ENCODE measurements around the gene RASGEF1B.

The RASGEF1B gene

GRCh38 chr4:81378386-81378785 lies 93.3 kb downstream of the RASGEF1B start:
- no peak for DNase-seq

DNA sequence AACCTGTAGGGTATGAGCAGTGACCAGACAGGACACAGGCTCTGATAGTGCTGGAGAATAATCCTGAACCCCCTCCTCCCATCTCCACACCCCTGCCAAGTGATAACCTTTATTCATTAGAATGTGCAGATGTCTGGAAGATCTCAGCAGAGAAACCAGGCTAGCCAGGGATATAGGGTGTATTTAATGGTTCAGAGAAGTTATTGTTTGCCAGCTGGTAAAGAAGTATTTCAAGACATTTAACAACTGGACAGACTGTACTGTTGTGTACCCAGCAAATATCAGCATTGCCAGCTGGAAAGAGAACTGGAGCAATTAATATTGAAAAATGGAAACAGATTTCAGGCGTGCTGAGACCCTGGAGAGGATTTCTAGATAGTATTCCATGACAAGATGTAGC lies 94.5 kb downstream of the RASGEF1B start:
- no peak for DNase-seq

- no peak for DNase-seq
Observed at GRCh38 chr4:81376720-81377119, 95.0 kb downstream of the RASGEF1B start.

Data from activated CD4-positive, alpha-beta T cell treated with anti-CD3 and anti-CD28 coated beads, Interleukin-10, Interleukin-2, amounts not matched to agents 100 ng/mL and 50 ng/mL, durations not matched to agents 16 hours and 8 hours (primary cell).